Lung (tissue), 12 donors: Measurements from ENCODE around the gene PTCD3. TPM values are rescaled to one million over a fixed set of nuclear protein-coding genes. Genes with fewer than 3 reads are reported as not detected.

Source experiments
- ATAC-seq: fragments of 200-7000 bp; cut with Tn5 transposase; one replicate; pipeline ENCODE4 v1.9.1; 2020; ENCODE audit warnings: moderate number of reproducible peaks; ENCODE audit not compliant: insufficient read depth, low FRiP score
- DNase-seq, 3 donors: peaks; one replicate each; pipeline ENCODE4 v3.0.0-alpha.2; 2013 to 2017
- H3K27ac ChIP-seq, 2 donors: one replicate each; pipeline ENCODE4 v1.5.1; 2013; ENCODE audit warnings: mild to moderate bottlenecking in 2 of 2, moderate library complexity in 2 of 2, control low read depth in 1 of 2, inconsistent platforms in 1 of 2, low read depth in 1 of 2, low read length in 1 of 2
- H3K27me3 ChIP-seq, 3 donors: one replicate each; pipeline ENCODE4 v1.5.1; 2013; ENCODE audit warnings: low read length in 2 of 3; ENCODE audit not compliant: control insufficient read depth in 3 of 3, insufficient read depth in 3 of 3
- H3K36me3 ChIP-seq, 4 donors: one replicate each; pipeline ENCODE4 v1.5.1; 2013; ENCODE audit warnings: low read length in 4 of 4, mild to moderate bottlenecking in 1 of 4, moderate library complexity in 1 of 4; ENCODE audit not compliant: control insufficient read depth in 4 of 4, insufficient read depth in 4 of 4
- H3K4me1 ChIP-seq, 5 donors: one replicate each; pipeline ENCODE4 v1.5.1; 2013; ENCODE audit warnings: low read length in 5 of 5, mild to moderate bottlenecking in 2 of 5, moderate library complexity in 1 of 5; ENCODE audit not compliant: control insufficient read depth in 5 of 5, insufficient read depth in 5 of 5
- H3K4me3 ChIP-seq: one replicate; pipeline ENCODE4 v1.5.1; 2013; ENCODE audit warnings: mild to moderate bottlenecking, control low read depth, moderate library complexity
- H3K9ac ChIP-seq, 2 donors: one replicate each; pipeline ENCODE4 v1.5.1; 2013; ENCODE audit warnings: low read length in 2 of 2, control low read depth in 1 of 2; ENCODE audit not compliant: insufficient read depth in 1 of 2
- H3K9me3 ChIP-seq, 4 donors: one replicate each; pipeline ENCODE4 v1.5.1; 2013; ENCODE audit warnings: low read length in 3 of 4, mild to moderate bottlenecking in 1 of 4, moderate library complexity in 1 of 4; ENCODE audit not compliant: control insufficient read depth in 4 of 4, insufficient read depth in 3 of 4
- CTCF ChIP-seq: IDR thresholded peaks from 2 replicates; pipeline ENCODE4 v1.5.1; 2012; ENCODE audit warnings: mild to moderate bottlenecking; ENCODE audit errors: control extremely low read depth, extremely low read depth
- WGBS, 2 donors: extraction: QIAGEN DNeasy Blood & Tissue Kit; methylation state at CpG; one replicate each; pipeline ENCODE4 v1.1.7; 2013; 5-methylcytosine and 5-hydroxymethylcytosine counted together
- polyA plus RNA-seq, 2 donors: library from polyadenylated mRNA; stranded (reverse); fragments of 200-250 nt; gene quantifications; one replicate each; pipeline ENCODE4 v1.2.1, GENCODE V29; 2013
- total RNA-seq, 2 donors: library from RNA; depleted of rRNA in 1 of 2; stranded (reverse); fragments of >200 nt in 1 of 2; gene quantifications; one replicate each; pipeline ENCODE4 v1.2.1, GENCODE V29; 2014 to 2021
- donor health status: control.
- donor health status: control.
- donor health status: Bipolar disorder and iron deficiency.
- donor health status: healthy.
- donor health status: DM: yes; HTN: yes; CAD: no.

PTCD3 gene
- total and polyA plus RNA-seq, 4 donors: 22.7 to 172 (median 44.3) TPM

- no peaks in the 10 kb centered on the region for H3K27me3 ChIP-seq
- TF ChIP-seq CTCF: no peak
- ATAC-seq (no peak), DNase-seq (no peak)
- no peak overlapping the region for H3K9ac ChIP-seq
- peaks cover 11 to 33% (median 16%) of the 10 kb centered on the region in 4 donors for H3K36me3 ChIP-seq
- 87 to 91% methylated on average over 4 of the region's 4 CpGs for WGBS, 2 donors
- H3K9me3 ChIP-seq: no peaks in the 10 kb centered on the region
- H3K27ac ChIP-seq: no peak overlapping the region
- no peaks in the 10 kb centered on the region for H3K4me1 ChIP-seq
- H3K4me3 ChIP-seq: no peak overlapping the region
Observed at GRCh38 chr2:86170449-86170848, 64.4 kb downstream of the PTCD3 start.

GRCh38 chr2:86171295-86171694 lies 65.3 kb downstream of the PTCD3 start:
- Histone ChIP-seq H3K4me1 (peaks cover 0 to 7% (median 0%) of the 10 kb centered on the region in 5 donors), H3K27me3 (no peaks in the 10 kb centered on the region), H3K4me3 (no peak overlapping the region), H3K9ac (no peak overlapping the region), H3K9me3 (no peaks in the 10 kb centered on the region), H3K27ac (no peak overlapping the region), H3K36me3 (peaks cover 10 to 28% (median 18%) of the 10 kb centered on the region in 4 donors)
- no peak for DNase-seq
- TF ChIP-seq CTCF: no peak
- 92 to 93% methylated on average over 3 of the region's 3 CpGs for WGBS, 2 donors
- ATAC-seq: no peak

- peaks cover 9 to 26% (median 23%) of the 10 kb centered on the region in 4 donors for H3K36me3 ChIP-seq
- H3K27me3 ChIP-seq: no peaks in the 10 kb centered on the region
- no peak overlapping the region for H3K4me3 ChIP-seq
- H3K9ac ChIP-seq: no peak overlapping the region
- peaks cover 0 to 10% (median 0%) of the 10 kb centered on the region in 5 donors for H3K4me1 ChIP-seq
- H3K27ac ChIP-seq: no peak overlapping the region
- WGBS, 2 donors: 81 to 95% methylated on average over 2 of the region's 2 CpGs
- H3K9me3 ChIP-seq: no peaks in the 10 kb centered on the region
- ATAC-seq (no peak), DNase-seq (no peak)
- no peak for TF ChIP-seq CTCF
Observed at GRCh38 chr2:86172610-86173009, 66.6 kb downstream of the PTCD3 start.

GRCh38 chr2:86174445-86174844 lies 68.4 kb downstream of the PTCD3 start:
- H3K27ac ChIP-seq: no peak overlapping the region
- H3K4me1 ChIP-seq: peaks cover 0 to 10% (median 0%) of the 10 kb centered on the region in 5 donors
- no peak overlapping the region for H3K4me3 ChIP-seq
- H3K27me3 ChIP-seq: no peaks in the 10 kb centered on the region
- no peak for ATAC-seq
- WGBS, 2 donors: 23 to 47% methylated on average over 2 of the region's 2 CpGs
- no peak overlapping the region for H3K9ac ChIP-seq
- TF ChIP-seq CTCF: no peak
- no peaks in the 10 kb centered on the region for H3K9me3 ChIP-seq
- no peak for DNase-seq
- H3K36me3 ChIP-seq: peaks cover 13 to 31% (median 26%) of the 10 kb centered on the region in 4 donors
